GM15510 (cell line): Measurements from ENCODE around the gene RPL13.

Experiments
- POLR2A ChIP-seq: IDR thresholded peaks from 3 replicates; pipeline ENCODE4 v1.6.1; 2011; ENCODE audit warnings: borderline replicate concordance; ENCODE audit not compliant: insufficient read length; ENCODE audit errors: extremely low read depth

The RPL13 gene

DNA sequence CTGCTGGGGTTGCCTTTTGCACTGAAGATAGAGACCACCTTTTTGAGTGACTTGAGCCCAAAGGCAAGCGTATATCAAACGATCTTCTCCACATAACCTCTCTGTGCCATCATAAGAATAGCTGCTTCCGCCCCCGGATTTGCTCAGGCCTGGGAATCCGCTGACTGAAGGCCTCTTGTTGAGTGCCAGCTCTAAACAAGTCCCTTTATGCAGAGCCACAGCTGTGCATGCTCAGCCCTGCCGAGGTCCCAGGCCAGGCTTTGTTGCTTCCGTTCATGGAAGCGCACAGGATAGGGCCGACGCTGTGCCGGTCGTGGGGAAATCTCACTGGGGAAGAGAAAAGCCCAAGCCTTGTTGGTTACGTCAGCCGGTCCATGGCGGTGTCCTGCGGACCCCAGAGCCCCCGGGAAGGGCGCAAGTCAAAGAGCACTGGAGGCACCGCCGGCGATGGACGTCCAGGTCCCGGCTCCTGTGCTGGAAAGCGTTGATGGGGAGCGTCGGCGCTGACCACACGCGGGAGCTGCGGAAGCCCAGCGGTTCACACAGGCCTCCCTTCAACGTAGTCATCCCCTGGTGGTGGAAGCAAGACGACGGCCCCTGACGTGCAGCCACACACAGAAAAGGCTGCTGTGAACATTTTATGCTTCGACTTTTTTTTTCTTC lies 23.5 kb upstream of the RPL13 start:
- no peak for TF ChIP-seq POLR2A

DNA sequence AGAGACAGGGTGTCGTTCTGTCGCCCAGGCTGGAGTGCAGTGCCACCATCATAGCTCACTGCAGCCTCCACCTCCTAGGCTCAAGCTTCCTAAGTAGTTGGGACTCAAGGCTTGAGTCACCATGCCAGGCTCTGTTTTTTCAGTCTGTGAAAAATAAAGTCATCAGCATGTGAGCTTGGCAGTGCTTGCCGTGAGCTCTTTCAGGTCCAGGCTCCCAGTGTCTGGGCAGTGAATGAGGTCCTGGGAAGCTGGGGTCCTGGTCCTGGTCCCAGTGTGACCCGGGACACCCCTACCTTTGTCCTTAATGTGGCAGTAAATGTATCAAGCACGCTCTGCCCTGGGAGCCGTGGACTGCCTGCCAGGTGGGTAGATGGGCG lies 22.9 kb upstream of the RPL13 start:
- no peak for TF ChIP-seq POLR2A

GRCh38 chr16:89538286-89538685 lies 22.2 kb upstream of the RPL13 start:
- TF ChIP-seq POLR2A, result no peak

DNA sequence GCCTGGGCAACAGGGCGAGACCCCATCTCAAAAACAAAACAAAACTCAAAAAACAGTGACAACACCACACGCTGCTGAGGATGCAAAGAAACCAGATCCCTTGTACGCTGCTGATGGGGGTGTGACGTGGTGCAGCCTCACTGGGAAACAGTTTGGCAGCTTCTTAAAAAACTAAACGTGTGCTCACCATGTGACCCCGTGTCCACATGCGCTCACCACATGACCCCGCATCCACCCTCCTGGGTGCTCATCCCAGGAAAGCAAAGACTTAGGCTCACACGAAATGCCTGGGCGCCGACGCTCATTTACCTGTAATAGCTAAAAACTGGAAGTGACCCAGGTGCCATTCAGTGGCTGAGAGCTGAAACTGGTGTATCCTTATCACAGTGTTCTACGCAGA lies 19.9 kb upstream of the RPL13 start:
- no peak for TF ChIP-seq POLR2A

DNA sequence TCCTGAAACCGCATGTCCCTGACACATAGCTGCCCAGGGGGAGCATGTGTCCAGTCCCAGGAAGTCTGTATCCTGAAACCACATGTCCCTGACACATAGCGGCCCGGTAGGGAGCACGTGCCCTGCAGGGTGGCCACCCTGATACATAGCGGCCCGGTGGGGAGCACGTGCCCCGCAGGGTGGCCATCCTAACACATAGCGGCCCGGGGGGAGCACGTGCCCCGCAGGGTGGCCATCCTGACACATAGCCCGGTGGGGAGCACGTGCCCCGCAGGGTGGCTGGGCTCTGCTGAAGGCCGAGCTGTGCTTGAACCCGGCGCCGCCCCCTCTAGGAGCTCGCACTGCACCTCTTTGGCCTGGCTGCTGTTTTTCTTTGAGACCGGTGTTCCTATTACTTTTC lies 18.7 kb upstream of the RPL13 start:
- TF ChIP-seq POLR2A, result no peak

- no peak for TF ChIP-seq POLR2A
These were observed 16.4 kb upstream of the RPL13 start for GRCh38 chr16:89544113-89544512.

DNA sequence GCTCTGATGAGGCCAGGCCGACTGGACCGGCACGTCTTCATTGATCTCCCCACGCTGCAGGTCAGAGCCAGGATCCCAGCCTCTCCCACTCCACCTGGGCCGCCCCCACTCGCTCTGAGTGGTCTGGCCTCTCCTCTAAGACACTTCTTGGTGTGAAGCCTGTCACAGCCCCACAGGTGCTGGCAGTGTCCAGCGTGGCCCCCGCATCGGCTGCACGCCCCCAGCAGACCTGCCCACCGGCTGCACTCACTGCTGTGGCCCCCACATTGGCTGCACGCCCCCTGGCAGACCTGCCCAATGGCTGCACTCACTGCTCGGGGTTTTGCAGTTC lies 15.8 kb upstream of the RPL13 start:
- no peak for TF ChIP-seq POLR2A

- TF ChIP-seq POLR2A, result no peak
These were observed 15.2 kb upstream of the RPL13 start for GRCh38 chr16:89545044-89545830.

DNA sequence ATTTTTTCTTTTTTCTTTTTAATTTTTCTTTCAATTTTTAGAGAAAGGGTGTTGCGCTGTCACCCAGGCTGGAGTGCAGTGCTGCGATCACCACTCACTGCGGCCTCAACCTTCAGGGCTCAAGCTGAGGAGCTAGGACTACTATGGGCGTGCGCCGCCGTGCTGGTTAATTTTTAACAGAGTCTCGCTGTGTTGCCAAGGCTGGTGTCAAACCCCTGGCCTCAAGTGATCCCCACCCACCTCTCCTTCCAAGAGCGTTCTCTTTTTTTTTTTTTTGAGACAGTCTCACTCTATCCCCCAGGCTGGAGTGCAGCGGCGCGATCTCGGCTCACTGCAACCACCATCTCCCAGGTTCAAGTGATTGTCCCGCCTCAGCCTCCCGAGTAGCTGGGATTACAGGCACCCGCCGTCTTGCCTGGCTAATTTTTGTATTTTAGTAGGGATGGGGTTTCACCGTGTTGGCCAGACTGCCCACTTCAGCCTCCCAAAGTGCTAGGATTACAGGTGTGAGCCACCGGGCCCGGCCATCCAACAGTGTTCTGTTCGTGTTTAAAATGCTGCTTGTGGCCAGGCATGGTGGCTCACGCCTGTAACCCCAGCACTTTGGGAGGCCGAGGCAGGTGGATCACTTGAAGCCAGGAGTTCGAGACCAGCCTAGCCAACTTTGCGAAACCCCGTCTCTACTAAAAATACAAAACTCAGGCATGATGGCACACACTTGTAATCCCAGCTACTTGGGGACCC lies 14.5 kb upstream of the RPL13 start:
- TF ChIP-seq POLR2A, result no peak

- no peak for TF ChIP-seq POLR2A
These were observed 13.7 kb upstream of the RPL13 start for GRCh38 chr16:89546781-89547180.

- TF ChIP-seq POLR2A, result no peak
These were observed 13.2 kb upstream of the RPL13 start for GRCh38 chr16:89547291-89547690.

DNA sequence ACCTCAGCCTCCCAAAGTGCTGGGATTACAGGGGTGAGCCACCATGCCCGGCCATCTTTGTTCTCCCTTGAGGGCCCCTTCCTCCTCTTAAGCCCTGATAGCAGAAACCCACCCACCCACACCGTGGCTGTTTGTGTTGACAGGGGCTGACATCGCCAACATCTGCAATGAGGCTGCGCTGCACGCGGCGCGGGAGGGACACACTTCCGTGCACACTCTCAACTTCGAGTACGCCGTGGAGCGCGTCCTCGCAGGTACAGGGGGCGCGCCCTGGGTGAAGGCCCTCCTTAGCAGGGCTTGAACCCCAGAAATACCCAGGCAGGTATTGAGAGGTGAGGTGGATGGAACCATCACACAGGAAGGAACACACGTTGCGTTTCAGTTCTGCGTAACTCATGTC lies 12.6 kb upstream of the RPL13 start:
- no peak for TF ChIP-seq POLR2A

DNA sequence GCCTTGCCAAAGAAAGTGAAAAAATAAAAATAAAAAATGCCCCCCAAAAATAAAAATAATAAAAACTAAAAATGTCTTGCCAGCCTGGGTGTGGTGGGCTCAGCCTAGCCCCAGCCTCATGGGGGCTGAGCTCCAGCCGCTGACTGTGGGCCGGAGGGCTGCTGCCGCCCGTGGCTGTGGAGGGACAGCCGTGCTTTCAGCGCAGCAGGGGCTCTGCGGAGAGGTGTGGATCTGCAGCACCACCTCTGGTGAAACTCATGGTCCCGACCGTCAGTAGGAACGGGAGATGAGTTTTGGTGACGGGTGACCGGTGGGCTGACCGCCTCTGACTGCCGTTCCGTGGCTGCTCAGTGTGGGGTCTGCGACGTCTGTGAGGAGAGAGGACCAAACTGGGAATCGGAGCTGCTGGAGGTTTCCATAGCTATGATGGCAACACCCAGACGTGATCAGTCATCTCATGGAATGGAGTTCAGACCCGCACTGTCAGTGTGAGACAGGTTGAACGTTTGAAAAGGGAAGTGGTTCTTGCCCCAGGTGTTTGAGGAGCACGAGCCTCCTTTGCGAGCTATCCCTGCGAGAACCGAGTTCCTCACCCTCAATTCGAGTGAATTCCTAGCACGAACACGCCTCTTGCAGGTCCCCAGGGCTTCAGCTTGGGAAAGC lies 12.0 kb upstream of the RPL13 start:
- no peak for TF ChIP-seq POLR2A

DNA sequence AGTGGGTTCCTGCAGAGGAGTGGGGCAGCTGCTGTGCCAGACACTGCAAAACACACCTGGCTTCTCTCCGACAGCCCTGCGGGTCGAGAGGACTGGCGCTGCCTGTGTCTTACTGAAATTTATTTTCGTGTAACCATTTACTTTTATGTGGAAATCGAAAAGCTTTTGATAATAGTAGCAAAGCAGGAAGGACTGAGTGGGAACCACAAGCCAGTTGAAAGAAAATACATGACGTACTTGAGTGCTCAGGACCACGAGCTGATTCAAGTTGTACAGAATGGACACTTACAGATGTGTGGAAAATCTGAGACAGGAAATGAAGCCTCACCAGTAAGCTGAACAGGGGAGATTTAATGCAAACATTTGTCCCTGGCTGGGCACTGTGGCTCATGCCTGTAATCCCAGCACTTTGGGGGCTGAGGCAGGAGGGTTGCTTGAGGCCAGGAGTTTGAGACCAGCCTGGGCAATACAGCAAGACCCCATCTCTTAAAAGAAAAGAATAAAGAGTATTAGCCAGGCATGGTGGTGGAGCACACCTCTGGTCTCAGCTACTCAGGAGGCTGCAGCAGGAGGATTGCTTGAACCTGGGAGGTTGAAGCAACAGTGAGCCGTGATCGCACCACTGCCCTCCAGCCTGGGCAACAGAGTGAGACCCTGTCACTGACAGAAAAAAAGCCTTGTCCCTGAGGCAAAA lies 11.3 kb upstream of the RPL13 start:
- TF ChIP-seq POLR2A, result no peak
